DOHH2 (cell line): ENCODE results near the gene HOATZ.

Experiments
- H3F3A ChIP-seq: fragments of 200-600 bp; sonication (generic), shearing (Covaris generic); 2 replicates; pipeline ENCODE4 v1.6.0; 2016; ENCODE audit warnings: antibody characterized with exemption, mild to moderate bottlenecking; ENCODE audit not compliant: control insufficient read depth, insufficient read depth
- H3K27ac ChIP-seq: fragments of 200-600 bp; sonication (generic); 2 replicates; pipeline ENCODE4 v1.5.1; 2014; ENCODE audit warnings: low read depth, mild to moderate bottlenecking, low read length, moderate library complexity
- H3K27me3 ChIP-seq: fragments of 200-600 bp; sonication (generic); 2 replicates; pipeline ENCODE4 v1.6.1; 2014; ENCODE audit warnings: mild to moderate bottlenecking, low read length, mixed read lengths; ENCODE audit not compliant: control insufficient read depth
- H3K36me3 ChIP-seq: fragments of 200-600 bp; sonication (generic); 2 replicates; pipeline ENCODE4 v1.6.1; 2014; ENCODE audit warnings: mild to moderate bottlenecking, low read length, moderate library complexity, mixed read lengths; ENCODE audit not compliant: control insufficient read depth
- H3K4me1 ChIP-seq: fragments of 200-600 bp; sonication (generic); 2 replicates; pipeline ENCODE4 v1.6.1; 2014; ENCODE audit warnings: mild to moderate bottlenecking, low read length, mixed read lengths; ENCODE audit not compliant: control insufficient read depth
- H3K4me2 ChIP-seq: fragments of 200-600 bp; sonication (generic); 2 replicates; pipeline ENCODE4 v1.6.0; 2014; ENCODE audit warnings: mild to moderate bottlenecking, low read length, moderate library complexity
- H3K4me3 ChIP-seq: fragments of 200-600 bp; sonication (generic); 2 replicates; pipeline ENCODE4 v1.5.1; 2014; ENCODE audit warnings: mild to moderate bottlenecking, low read length, mixed read lengths
- H3K79me2 ChIP-seq: fragments of 200-600 bp; sonication (generic); 2 replicates; pipeline ENCODE4 v1.6.1; 2014; ENCODE audit warnings: mild to moderate bottlenecking, low read length, mixed read lengths; ENCODE audit not compliant: control insufficient read depth
- H3K9me2 ChIP-seq: fragments of 200-600 bp; sonication (generic); replicated peaks from 2 replicates; pipeline ENCODE4 v1.6.1; 2014; ENCODE audit warnings: mild to moderate bottlenecking, low read length, mixed read lengths; ENCODE audit not compliant: control insufficient read depth
- H3K9me3 ChIP-seq: fragments of 200-600 bp; sonication (generic); 2 replicates; pipeline ENCODE4 v1.6.1; 2014; ENCODE audit warnings: antibody characterized with exemption, low read length, mixed read lengths; ENCODE audit not compliant: control insufficient read depth, insufficient read depth
- H4K20me1 ChIP-seq: fragments of 200-600 bp; sonication (generic); 2 replicates; pipeline ENCODE4 v1.6.0; 2014; ENCODE audit warnings: low read depth, mild to moderate bottlenecking, antibody characterized with exemption, low read length, moderate library complexity; ENCODE audit not compliant: control insufficient read depth, insufficient read depth
- EZH2phosphoT487 ChIP-seq: fragments of 200-600 bp; sonication (generic); IDR thresholded peaks from 2 replicates; pipeline ENCODE4 v1.6.1; 2017; ENCODE audit warnings: borderline replicate concordance, mild to moderate bottlenecking, antibody characterized with exemption, low read length, moderate library complexity, mixed read lengths
- TF ChIP-seq, protein P1 (sequence below): fragments of 200-600 bp; sonication (generic); IDR thresholded peaks from one replicate; pipeline ENCODE4 v1.5.1; 2014; ENCODE audit warnings: antibody characterized with exemption, mild to moderate bottlenecking, low read depth, low read length; ENCODE audit not compliant: poor library complexity, severe bottlenecking

Gene HOATZ

DNA sequence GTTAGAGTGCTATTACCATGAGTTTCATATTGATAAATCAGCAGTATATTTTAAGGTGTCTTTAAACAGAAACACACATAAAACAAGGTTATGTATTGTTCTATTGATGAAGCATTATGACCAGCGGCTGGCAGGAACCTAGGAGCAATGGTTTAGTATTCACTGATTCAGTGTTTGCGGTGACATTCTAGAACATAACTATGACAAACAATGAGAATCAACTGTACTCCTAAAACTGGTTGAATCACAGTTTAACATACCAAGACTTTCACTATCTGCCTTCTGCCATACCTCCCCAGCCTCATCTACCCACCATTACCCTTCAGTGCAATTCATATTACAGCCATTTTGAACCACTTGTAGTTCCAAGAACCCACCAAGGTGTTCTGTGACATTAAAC is 8.8 kb downstream of the HOATZ start:
- Histone ChIP-seq H3K79me2 (no peaks in the 10 kb centered on the region), H3K27me3 (peaks cover 15% of the 10 kb centered on the region), H3F3A (no peaks in the 10 kb centered on the region), H3K4me3 (no peak overlapping the region), H3K27ac (no peak overlapping the region), H3K9me2 (no peaks in the 10 kb centered on the region), H3K4me2 (no peak overlapping the region), H3K36me3 (no peaks in the 10 kb centered on the region), H3K4me1 (no peaks in the 10 kb centered on the region), H3K9me3 (no peaks in the 10 kb centered on the region), H4K20me1 (no peaks in the 10 kb centered on the region)
- no peak for TF ChIP-seq EZH2phosphoT487
- TF ChIP-seq, protein P1, sequence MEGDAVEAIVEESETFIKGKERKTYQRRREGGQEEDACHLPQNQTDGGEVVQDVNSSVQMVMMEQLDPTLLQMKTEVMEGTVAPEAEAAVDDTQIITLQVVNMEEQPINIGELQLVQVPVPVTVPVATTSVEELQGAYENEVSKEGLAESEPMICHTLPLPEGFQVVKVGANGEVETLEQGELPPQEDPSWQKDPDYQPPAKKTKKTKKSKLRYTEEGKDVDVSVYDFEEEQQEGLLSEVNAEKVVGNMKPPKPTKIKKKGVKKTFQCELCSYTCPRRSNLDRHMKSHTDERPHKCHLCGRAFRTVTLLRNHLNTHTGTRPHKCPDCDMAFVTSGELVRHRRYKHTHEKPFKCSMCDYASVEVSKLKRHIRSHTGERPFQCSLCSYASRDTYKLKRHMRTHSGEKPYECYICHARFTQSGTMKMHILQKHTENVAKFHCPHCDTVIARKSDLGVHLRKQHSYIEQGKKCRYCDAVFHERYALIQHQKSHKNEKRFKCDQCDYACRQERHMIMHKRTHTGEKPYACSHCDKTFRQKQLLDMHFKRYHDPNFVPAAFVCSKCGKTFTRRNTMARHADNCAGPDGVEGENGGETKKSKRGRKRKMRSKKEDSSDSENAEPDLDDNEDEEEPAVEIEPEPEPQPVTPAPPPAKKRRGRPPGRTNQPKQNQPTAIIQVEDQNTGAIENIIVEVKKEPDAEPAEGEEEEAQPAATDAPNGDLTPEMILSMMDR, result no peak

DNA sequence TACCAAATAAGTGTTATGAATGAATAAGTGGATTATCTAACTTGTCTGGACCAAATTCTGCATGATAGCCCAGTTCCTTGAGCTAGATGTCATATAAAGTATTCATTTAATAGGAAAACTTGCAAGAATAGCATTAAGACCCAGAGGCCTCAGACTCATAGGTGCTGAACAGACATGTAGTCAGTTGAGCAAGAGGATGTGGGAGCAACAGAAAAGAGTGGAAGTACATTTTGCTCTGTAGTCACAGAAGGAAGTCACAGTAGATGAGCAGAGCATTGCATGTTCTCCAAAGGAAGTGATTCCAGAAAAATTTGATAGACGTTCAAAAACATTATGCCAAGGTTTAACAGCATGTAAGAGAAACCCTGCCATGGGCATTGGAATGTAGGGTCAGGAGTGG is 9.5 kb downstream of the HOATZ start:
- Histone ChIP-seq H3K27ac (no peak overlapping the region), H3K4me3 (no peak overlapping the region), H3K4me1 (no peaks in the 10 kb centered on the region), H4K20me1 (no peaks in the 10 kb centered on the region), H3K27me3 (peaks cover 15% of the 10 kb centered on the region), H3F3A (no peaks in the 10 kb centered on the region), H3K79me2 (no peaks in the 10 kb centered on the region), H3K4me2 (no peak overlapping the region), H3K36me3 (no peaks in the 10 kb centered on the region), H3K9me2 (no peaks in the 10 kb centered on the region), H3K9me3 (no peaks in the 10 kb centered on the region)
- TF ChIP-seq, protein P1, result no peak
- no peak for TF ChIP-seq EZH2phosphoT487

GRCh38 chr11:111525456-111525855 is 10.9 kb downstream of the HOATZ start:
- Histone ChIP-seq H3K4me2 (no peak overlapping the region), H3K9me3 (no peaks in the 10 kb centered on the region), H3K27me3 (peaks cover 13% of the 10 kb centered on the region), H3K79me2 (no peaks in the 10 kb centered on the region), H4K20me1 (no peaks in the 10 kb centered on the region), H3K27ac (no peak overlapping the region), H3K9me2 (no peaks in the 10 kb centered on the region), H3K36me3 (no peaks in the 10 kb centered on the region), H3K4me1 (no peaks in the 10 kb centered on the region), H3K4me3 (no peak overlapping the region), H3F3A (no peaks in the 10 kb centered on the region)
- TF ChIP-seq EZH2phosphoT487, result no peak
- TF ChIP-seq, protein P1, result no peak

DNA sequence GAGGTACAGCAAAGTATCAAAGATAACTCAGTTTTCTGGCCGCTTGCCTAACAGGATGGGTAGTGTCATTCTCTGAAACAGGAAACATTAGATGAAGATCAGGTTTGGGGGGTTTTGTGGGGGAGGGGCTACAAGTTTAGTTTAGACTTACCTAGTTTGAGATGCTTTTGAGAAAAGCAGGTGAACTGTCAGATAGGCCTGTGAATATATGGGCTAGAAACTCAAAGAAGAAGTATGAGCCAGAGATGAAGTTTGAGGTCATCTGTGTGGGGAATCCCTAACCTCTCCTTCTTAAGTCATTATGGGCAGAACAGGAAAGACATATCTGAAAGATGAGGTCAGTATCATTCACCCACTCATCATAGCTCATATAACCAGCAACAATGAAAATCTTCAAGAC is 11.9 kb downstream of the HOATZ start:
- no peaks in the 10 kb centered on the region for H3K4me1 ChIP-seq
- no peak overlapping the region for H3K27ac ChIP-seq
- no peaks in the 10 kb centered on the region for H3K79me2 ChIP-seq
- H3K9me3 ChIP-seq, result no peaks in the 10 kb centered on the region
- no peaks in the 10 kb centered on the region for H4K20me1 ChIP-seq
- no peak overlapping the region for H3K4me3 ChIP-seq
- TF ChIP-seq, protein P1, result no peak
- TF ChIP-seq EZH2phosphoT487, result no peak
- H3K27me3 ChIP-seq, result peaks cover 8% of the 10 kb centered on the region
- H3K36me3 ChIP-seq, result no peaks in the 10 kb centered on the region
- no peaks in the 10 kb centered on the region for H3K9me2 ChIP-seq
- H3K4me2 ChIP-seq, result no peak overlapping the region
- no peaks in the 10 kb centered on the region for H3F3A ChIP-seq
